Urinary bladder (tissue), 4 donors: ENCODE measurements around the gene HSD17B12. TPM values are rescaled to one million over a fixed set of nuclear protein-coding genes. Genes with fewer than 3 reads are reported as not detected.

Experiments
- DNase-seq: peaks from one replicate; pipeline ENCODE4 v3.0.0-alpha.2; 2015; ENCODE audit errors: extremely low spot score
- H3K27ac ChIP-seq: one replicate; pipeline ENCODE4 v1.5.1; 2013; ENCODE audit warnings: low read depth, mild to moderate bottlenecking, moderate library complexity
- H3K36me3 ChIP-seq: one replicate; pipeline ENCODE4 v1.6.1; 2013; ENCODE audit warnings: mild to moderate bottlenecking, moderate library complexity; ENCODE audit not compliant: insufficient read depth
- H3K4me1 ChIP-seq: one replicate; pipeline ENCODE4 v1.6.1; 2013; ENCODE audit warnings: mild to moderate bottlenecking, moderate library complexity; ENCODE audit not compliant: insufficient read depth
- H3K4me3 ChIP-seq: one replicate; pipeline ENCODE4 v1.5.1; 2013; ENCODE audit warnings: low read depth, low read length
- WGBS: extraction: QIAGEN DNeasy Blood & Tissue Kit; methylation state at CpG from one replicate; pipeline ENCODE4 v1.1.7; 2013; 5-methylcytosine and 5-hydroxymethylcytosine counted together
- polyA plus RNA-seq: library from polyadenylated mRNA; stranded (reverse); fragments of 200-250 nt; gene quantifications from one replicate; pipeline ENCODE4 v1.2.3, GENCODE V29; 2013
- total RNA-seq: library from RNA; depleted of rRNA; stranded (reverse); fragments of >200 nt; gene quantifications from one replicate; pipeline ENCODE4 v1.2.3, GENCODE V29; 2014
- donor health status: healthy with polysubstance abuse.
- donor health status: healthy.

HSD17B12 gene
- total and polyA plus RNA-seq, 2 donors, result 32.3 to 99.3 TPM

DNA sequence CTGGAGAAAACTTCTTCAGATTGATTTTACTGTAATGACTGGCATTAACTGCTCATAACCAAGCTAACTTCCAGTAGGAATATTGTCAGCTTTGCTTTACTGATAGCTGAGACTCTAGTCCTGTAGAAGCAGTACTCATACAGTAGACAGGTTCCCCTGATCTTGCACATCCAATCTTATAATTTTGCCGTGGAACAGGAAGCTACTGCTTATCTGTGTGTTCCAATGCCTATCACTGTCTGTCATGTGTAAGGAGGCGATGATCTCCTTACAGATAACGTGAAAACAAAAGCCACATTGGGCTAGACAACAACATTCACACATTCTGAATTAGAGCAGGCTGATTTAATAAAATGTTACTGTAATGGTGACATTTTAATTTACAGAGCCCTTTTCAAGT lies 13.2 kb downstream of the HSD17B12 start:
- H3K27ac ChIP-seq, result no peak overlapping the region
- H3K4me3 ChIP-seq, result no peak overlapping the region
- no peaks in the 10 kb centered on the region for H3K4me1 ChIP-seq
- WGBS, result 66% methylated on average over 3 of the region's 3 CpGs
- no peak for DNase-seq
- no peaks in the 10 kb centered on the region for H3K36me3 ChIP-seq

DNA sequence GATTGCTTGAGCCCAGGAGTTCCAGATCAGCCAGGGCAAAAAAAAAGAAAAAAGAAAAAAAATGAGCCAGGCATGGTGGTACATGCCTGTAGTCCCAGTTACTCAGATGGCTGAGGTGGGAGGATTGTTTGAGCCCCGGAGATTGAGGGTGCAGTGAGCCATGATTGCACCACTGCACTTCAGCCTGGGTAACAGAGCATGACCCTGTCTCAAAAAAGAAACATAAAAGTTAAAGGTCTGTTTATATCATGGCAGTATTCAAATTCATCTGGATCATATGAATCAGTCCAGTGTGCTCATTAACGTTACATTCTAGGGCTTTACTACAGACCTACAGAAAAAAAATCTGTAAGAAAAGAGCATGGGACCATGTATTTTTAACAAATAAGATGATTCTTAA lies 13.9 kb downstream of the HSD17B12 start:
- no peaks in the 10 kb centered on the region for H3K36me3 ChIP-seq
- 90% methylated on average over 2 of the region's 2 CpGs for WGBS
- no peak for DNase-seq
- no peak overlapping the region for H3K4me3 ChIP-seq
- no peaks in the 10 kb centered on the region for H3K4me1 ChIP-seq
- H3K27ac ChIP-seq, result no peak overlapping the region

DNA sequence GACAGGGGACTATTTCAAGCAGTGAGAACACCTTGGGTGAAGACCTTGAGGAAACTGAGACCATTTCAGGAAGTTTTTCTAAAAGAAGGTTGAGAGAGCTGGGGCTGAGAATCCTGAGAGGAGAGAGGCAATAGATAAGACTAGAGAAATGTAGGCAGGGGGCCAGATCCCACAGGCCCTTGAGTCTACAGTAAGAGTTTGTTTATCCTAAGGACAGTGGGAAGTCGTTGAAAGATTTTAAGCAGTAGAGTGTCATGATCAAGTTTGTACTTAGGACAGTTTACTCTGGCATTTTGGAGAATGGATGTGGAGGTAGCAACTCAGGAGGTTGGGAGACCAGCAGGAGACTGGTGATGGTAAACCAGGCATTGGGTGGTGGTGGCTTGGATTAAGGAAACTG lies 17.1 kb downstream of the HSD17B12 start:
- 26% methylated on average over 1 of the region's 1 CpG for WGBS
- DNase-seq, result no peak
- no peak overlapping the region for H3K4me3 ChIP-seq
- no peaks in the 10 kb centered on the region for H3K4me1 ChIP-seq
- no peak overlapping the region for H3K27ac ChIP-seq
- H3K36me3 ChIP-seq, result no peaks in the 10 kb centered on the region

DNA sequence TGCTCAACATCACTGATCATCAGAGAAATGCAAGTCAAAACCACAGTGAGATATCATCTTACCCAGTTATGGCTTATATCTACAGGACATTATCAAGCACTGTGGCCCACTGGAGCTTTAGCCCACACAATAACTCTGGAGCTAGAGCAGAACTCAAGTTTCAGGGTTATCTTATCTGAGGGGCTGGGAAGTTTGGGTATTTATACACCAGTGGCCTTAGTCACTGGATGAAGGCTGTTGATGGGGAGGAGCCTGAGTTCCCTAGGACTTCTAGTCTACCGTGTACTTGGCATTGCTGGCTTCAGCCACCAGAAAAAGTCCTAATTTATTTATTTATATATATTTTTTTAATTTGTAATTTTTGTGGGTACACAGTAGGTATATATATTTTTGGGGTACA lies 19.3 kb downstream of the HSD17B12 start:
- H3K4me1 ChIP-seq, result no peaks in the 10 kb centered on the region
- WGBS, result 95% methylated on average over 1 of the region's 1 CpG
- no peaks in the 10 kb centered on the region for H3K36me3 ChIP-seq
- H3K27ac ChIP-seq, result no peak overlapping the region
- no peak for DNase-seq
- no peak overlapping the region for H3K4me3 ChIP-seq

DNA sequence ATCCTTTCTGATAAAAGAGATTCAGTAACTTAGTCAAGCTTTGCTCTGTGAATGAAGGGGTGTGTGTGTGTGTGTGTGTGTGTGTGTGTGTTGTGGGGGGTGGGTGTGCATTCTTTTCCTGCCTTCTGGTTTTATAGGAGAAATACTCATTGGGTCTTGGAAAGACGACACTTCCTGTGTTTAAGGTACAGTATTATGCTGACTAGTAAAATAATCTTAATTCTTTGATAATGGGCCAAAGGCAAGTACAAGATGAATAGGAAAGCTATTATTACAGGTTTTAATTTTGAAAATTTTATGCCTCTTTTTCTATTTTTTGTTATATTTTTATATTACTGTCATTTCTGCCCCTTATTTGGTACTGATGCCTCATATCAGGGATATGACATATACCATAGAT lies 26.1 kb downstream of the HSD17B12 start:
- H3K27ac ChIP-seq, result no peak overlapping the region
- no peak overlapping the region for H3K4me3 ChIP-seq
- H3K36me3 ChIP-seq, result no peaks in the 10 kb centered on the region
- WGBS, result 85% methylated on average over 1 of the region's 1 CpG
- H3K4me1 ChIP-seq, result no peaks in the 10 kb centered on the region
- DNase-seq, result no peak

DNA sequence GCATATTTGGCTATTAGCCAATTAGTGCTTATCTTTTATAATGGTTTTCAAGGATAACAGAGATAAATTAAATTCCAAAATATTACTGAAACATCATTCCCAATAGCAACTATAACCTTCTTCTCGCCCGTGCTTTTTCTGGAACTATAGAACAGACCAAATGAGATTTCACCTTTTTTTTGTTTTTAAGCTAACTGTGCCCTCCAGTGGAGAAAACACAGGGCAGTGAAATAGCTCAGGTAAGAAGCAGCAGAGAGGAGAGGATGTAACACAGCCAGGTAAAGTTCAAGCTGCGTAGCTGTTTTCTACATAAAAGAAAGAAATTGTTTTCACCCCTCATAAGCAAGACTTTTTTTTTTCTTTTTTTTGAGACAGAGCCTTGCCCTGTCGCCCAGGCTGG lies 28.2 kb downstream of the HSD17B12 start:
- H3K36me3 ChIP-seq, result no peaks in the 10 kb centered on the region
- WGBS, result 80% methylated on average over 4 of the region's 4 CpGs
- no peak overlapping the region for H3K4me3 ChIP-seq
- H3K4me1 ChIP-seq, result no peaks in the 10 kb centered on the region
- no peak overlapping the region for H3K27ac ChIP-seq
- DNase-seq, result no peak

DNA sequence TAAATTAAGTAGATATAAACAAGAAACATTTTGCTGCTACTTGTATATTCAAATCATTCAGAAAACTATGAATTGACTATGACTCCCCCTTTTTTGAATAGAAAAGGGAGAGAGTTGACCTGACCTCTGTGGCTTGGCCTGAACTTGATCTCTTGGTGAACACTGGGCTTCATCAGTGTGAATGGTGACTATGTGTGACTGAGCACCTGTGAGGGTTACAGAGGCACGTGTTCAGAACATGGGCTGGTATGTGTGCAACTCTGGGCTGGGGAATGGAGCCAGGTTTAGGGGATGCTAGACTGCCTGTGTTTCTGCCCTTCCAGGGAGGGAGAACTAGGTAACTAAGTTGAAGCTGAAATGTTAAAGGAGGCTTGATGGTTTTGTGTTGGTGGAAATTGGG lies 29.2 kb downstream of the HSD17B12 start:
- Histone ChIP-seq H3K36me3 (no peaks in the 10 kb centered on the region), H3K27ac (no peak overlapping the region), H3K4me1 (no peaks in the 10 kb centered on the region), H3K4me3 (no peak overlapping the region)
- 86% methylated on average over 1 of the region's 1 CpG for WGBS
- DNase-seq, result no peak

DNA sequence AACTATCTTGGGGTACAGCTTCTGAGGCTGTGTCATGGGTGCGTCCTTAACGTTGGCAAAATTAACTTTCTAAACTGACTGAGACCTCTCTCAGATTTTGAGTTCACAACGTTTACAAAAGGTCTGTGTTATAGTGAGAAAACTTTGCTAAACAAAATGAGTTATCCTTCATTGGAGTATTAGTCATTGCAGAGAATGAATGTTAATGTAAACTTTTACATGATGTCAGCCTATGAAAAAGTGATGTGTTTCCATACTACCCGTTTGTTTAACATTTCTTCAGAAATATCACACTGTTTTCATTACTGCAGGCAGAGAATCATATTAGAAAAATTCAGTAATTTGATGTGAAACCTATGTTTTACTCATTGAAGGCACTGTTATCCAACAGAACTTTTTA lies 32.1 kb downstream of the HSD17B12 start:
- Histone ChIP-seq H3K36me3 (no peaks in the 10 kb centered on the region), H3K4me3 (no peak overlapping the region), H3K4me1 (no peaks in the 10 kb centered on the region), H3K27ac (no peak overlapping the region)
- DNase-seq, result no peak
- 69% methylated on average over 4 of the region's 4 CpGs for WGBS

DNA sequence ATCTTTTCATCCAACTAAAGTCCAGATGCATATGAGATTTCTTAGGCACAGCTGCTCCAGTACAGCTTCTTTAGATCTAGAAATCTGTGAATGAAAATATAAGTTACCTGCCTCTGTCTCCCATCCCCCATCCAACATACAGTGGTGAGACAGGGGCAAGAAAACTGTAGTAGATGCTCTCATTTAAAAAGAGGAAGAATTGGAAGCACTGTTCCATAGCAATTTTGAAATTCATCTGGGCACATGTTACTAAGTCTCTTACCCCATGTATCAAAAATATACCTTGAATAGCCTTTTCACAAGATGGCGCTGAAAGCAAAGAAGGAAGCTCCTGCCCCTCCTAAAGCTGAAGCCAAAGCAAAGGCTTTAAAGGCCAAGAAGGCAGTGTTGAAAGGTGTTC lies 37.8 kb downstream of the HSD17B12 start:
- no peak overlapping the region for H3K4me3 ChIP-seq
- H3K27ac ChIP-seq, result no peak overlapping the region
- no peaks in the 10 kb centered on the region for H3K36me3 ChIP-seq
- no peak for DNase-seq
- 100% methylated on average over 1 of the region's 1 CpG for WGBS
- no peaks in the 10 kb centered on the region for H3K4me1 ChIP-seq

DNA sequence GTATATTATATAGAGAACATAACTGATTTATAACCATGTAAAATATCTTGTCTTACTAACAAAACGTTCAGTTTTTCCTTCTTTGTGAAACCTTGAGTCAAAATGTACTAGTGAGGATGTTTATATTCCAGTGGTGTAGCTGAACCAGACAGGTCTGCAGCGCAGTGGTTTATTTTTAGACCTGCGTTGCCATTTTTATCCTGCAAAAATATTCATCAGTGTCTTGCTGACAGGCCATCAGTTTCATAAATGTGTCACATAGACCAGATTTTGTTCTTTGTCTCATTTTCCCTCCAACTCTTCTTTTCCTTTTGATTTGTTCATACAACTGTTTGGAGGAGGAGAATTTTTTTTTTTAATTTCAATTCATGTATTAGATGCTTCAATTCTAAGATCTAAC lies 43.1 kb downstream of the HSD17B12 start:
- no peak for DNase-seq
- H3K36me3 ChIP-seq, result no peaks in the 10 kb centered on the region
- H3K4me3 ChIP-seq, result no peak overlapping the region
- WGBS, result 37% methylated on average over 3 of the region's 3 CpGs
- no peak overlapping the region for H3K27ac ChIP-seq
- H3K4me1 ChIP-seq, result no peaks in the 10 kb centered on the region

DNA sequence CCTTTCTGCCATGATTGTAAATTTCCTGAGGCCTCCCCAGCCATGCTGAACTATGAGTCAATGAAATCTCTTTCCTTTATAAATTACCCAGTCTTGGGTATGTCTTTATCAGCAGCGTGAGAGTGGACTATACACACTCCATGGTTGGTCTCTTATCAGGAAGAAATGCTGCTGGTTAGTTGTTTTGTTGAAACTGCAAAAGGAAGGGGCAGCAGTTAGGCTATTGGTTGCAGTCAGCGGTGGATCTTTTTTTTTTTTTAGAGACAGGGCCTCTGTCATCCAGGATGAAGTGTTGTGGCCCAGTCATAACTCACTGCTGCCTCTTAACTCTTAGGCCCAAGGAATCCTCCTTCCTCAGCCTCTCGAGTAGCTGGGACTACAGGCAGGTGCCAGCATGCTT lies 51.7 kb downstream of the HSD17B12 start:
- H3K4me3 ChIP-seq, result no peak overlapping the region
- no peaks in the 10 kb centered on the region for H3K4me1 ChIP-seq
- no peaks in the 10 kb centered on the region for H3K36me3 ChIP-seq
- WGBS, result 87% methylated on average over 3 of the region's 3 CpGs
- no peak overlapping the region for H3K27ac ChIP-seq
- DNase-seq, result no peak

DNA sequence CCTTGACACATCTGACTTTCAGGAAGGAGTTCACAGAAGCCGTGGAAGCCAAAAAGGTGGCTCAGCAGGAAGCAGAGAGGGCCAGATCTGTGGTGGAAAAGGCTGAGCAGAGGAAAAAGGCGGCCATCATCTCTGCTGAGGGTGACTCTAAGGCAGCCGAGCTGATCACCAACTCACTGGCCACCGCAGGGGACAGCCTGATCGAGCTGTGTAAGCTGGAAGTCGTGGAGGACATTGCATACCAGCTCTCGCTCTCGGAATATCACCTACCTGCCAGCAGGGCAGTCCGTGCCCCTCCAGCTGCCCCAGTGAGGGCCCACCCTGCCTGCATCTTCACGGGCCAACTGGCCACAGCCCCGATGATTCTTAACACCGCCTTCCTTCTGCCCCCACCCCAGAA lies 53.7 kb downstream of the HSD17B12 start:
- no peak for DNase-seq
- no peak overlapping the region for H3K27ac ChIP-seq
- no peaks in the 10 kb centered on the region for H3K36me3 ChIP-seq
- H3K4me1 ChIP-seq, result no peaks in the 10 kb centered on the region
- no peak overlapping the region for H3K4me3 ChIP-seq
- WGBS, result 99% methylated on average over 12 of the region's 12 CpGs

DNA sequence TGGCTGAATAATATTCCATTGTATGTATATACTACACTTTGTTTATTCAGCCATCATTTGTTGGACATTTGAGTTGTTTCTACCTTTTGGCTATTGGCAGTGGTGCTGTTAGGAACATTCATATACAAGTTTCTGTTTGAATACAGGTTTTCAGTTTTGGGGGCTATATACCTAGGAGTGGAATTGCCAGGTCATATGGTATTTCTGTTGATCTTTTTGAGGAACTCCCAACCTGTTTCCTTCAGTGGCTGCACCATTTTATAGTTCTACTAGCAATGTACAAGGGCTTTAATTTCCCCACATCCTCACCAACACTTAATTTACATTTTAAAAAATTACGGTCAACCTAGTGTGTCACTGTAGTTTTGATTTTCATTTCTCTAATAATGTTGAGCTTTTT lies 54.6 kb downstream of the HSD17B12 start:
- Histone ChIP-seq H3K4me1 (no peaks in the 10 kb centered on the region), H3K4me3 (no peak overlapping the region), H3K36me3 (no peaks in the 10 kb centered on the region), H3K27ac (no peak overlapping the region)
- no peak for DNase-seq
- 97% methylated on average over 1 of the region's 1 CpG for WGBS

DNA sequence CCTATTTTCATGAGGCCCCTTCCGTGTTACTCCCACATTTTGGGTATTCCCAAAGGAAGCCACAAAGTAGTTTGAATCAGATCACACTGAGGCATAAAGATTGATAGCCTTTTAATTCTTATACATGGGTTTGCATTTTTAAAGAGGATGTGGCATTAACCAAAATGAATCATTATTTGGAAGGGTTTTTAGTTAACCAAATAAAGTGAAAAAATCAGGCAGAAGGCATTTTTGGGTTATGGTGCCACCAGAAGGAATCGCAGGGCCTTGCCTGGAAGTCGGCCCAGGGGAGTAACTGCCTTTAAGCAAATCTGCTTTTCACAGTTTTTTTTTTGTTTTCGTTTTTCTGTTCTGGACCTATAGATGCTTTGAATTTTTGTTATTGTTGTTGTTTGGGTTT lies 55.4 kb downstream of the HSD17B12 start:
- no peak for DNase-seq
- WGBS, result 64% methylated on average over 4 of the region's 4 CpGs
- H3K27ac ChIP-seq, result no peak overlapping the region
- no peak overlapping the region for H3K4me3 ChIP-seq
- no peaks in the 10 kb centered on the region for H3K36me3 ChIP-seq
- no peaks in the 10 kb centered on the region for H3K4me1 ChIP-seq

DNA sequence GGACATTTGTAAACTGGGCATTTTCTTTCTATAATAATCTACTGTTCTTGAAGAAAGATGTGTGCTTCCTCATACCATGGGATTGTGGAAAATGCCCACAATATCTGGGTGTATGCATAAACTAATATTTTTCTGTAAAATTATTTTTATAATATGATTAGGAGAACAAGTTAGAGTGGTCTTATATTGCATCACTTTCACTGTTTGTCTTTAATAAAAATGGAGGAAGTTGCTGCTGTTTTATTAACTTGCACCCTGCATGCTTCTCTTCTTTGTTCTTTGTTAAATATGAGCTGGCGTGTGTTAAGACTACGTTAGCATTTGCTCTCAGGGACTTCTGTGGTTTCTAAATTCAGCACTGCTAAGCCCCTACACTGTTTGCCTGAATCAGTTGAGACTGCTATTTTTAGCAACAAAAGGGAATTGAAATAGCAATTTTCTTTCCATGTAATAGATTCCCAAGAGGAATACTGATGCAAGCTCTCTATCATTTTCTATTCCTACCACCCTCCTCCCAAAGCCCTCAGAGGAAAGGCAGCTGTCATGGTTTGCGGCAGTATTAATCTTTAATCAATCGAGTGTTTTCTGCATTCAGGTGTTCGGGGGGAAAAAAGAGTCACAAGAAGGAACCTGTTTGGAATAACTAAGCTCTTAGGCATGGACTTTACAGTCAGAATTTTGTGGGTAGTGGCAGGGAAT lies 56.1 kb downstream of the HSD17B12 start:
- Histone ChIP-seq H3K36me3 (no peaks in the 10 kb centered on the region), H3K4me1 (no peaks in the 10 kb centered on the region), H3K4me3 (no peak overlapping the region), H3K27ac (no peak overlapping the region)
- DNase-seq, result no peak
- WGBS, result 30% methylated on average over 5 of the region's 5 CpGs
